Breast epithelium (tissue), 3 donors: Measurements from ENCODE around the gene CD302.

Source experiments
- POLR2A ChIP-seq: fragments of 450-650 bp; IDR thresholded peaks from one replicate; pipeline ENCODE4 v1.6.1; 2016; ENCODE audit warnings: antibody characterized with exemption, mild to moderate bottlenecking, moderate library complexity
- TF ChIP-seq, protein P1 (sequence below), 3 donors: fragments of 450-650 bp; IDR thresholded peaks; one replicate each; pipeline ENCODE4 v1.5.1; 2016 to 2017; ENCODE audit warnings: antibody characterized with exemption in 3 of 3, mild to moderate bottlenecking in 3 of 3, moderate library complexity in 3 of 3

DNA sequence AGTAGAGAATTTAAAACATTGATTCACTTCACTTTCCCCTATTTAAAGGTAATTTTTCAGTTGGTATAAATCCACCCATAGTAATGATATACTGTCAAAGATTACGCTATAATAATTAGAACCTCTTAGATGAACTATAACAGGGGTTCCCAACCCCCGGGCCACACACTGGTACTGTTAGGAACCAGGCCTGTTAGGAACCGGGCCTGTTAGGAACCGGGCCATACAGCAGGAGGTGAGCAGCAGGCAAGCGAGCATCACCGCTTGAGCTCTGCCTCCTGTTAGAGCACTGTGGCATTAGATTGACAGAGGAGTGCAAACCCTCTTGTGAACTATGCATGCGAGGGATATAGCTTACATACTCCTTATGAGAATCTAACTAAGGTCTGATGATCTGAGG, 34.0 kb upstream of the CD302 start:
- TF ChIP-seq POLR2A = no peak
- TF ChIP-seq, protein P1, sequence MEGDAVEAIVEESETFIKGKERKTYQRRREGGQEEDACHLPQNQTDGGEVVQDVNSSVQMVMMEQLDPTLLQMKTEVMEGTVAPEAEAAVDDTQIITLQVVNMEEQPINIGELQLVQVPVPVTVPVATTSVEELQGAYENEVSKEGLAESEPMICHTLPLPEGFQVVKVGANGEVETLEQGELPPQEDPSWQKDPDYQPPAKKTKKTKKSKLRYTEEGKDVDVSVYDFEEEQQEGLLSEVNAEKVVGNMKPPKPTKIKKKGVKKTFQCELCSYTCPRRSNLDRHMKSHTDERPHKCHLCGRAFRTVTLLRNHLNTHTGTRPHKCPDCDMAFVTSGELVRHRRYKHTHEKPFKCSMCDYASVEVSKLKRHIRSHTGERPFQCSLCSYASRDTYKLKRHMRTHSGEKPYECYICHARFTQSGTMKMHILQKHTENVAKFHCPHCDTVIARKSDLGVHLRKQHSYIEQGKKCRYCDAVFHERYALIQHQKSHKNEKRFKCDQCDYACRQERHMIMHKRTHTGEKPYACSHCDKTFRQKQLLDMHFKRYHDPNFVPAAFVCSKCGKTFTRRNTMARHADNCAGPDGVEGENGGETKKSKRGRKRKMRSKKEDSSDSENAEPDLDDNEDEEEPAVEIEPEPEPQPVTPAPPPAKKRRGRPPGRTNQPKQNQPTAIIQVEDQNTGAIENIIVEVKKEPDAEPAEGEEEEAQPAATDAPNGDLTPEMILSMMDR (IDR thresholded peaks at IDR 0.05) = no peak
